Measurements from ENCODE around the gene ZNF778. TPM values are rescaled to one million over a fixed set of nuclear protein-coding genes. Genes with fewer than 3 reads are reported as not detected.
"Not testable (repeated sequence)": the region's sequence is repeated elsewhere in the genome, so short reads cannot be mapped to it uniquely, and the experiment has no call there.

ZNF778 gene
- total RNA-seq, 1 experiment from 2014 or later, result 16.4 TPM

DNA sequence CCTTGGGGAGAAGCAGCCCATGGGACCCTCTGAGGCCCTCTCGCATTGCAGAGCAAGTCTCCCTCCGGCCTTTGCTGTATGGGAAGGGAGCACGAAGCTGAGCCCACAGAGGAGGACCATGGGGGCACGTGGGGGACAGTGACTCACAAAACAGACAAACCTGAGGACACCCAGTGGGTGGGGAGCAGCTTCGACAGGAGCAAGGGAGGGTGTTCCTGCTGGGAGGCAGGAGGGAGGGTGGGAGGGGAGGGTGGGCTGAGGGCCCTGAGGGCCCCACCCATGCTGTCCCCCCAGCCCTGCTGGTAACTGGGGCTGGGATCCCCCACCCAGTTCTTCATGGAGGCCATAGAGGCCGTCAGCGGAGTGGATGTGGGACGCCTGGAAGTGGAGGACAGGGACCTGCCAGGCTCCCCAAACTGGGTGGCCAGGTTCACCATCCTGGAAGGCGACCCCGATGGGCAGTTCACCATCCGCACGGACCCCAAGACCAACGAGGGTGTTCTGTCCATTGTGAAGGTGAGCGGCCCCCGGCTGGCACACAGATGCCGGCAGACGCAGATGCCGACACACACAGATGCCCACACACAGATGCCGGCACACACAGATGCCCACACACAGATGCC is 29.6 kb upstream of the ZNF778 start:
- no peak overlapping the region for H3K27ac Mint-ChIP-seq

DNA sequence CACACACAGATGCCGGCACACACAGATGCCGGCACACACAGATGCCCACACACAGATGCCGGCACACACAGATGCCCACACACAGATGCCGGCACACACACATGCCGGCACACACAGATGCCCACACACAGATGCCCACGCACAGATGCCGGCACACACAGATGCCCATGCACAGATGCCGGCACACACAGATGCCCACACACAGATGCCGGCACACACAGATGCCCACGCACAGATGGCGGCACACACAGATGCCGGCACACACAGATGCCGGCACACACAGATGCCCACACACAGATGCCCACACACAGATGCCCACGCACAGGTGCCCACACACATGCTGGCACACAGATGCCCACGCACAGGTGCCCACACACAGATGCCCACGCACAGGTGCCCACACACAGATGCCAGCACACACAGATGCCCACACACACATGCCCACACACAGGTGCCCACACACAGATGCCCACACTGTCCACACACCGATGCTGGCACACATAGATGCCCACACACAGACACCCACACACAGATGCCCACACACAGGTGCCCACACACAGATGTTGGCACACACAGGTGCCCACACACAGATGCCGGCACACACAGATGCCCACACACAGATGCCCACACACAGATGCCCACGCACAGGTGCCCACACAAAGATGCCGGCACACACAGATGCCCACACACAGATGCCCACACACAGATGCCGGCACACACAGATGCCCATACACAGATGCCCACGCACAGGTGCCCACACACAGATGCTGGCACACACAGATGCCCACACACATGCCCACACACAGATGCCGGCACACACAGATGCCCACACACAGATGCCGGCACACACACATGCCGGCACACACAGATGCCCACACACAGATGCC is 28.8 kb upstream of the ZNF778 start:
- not testable (repeated sequence) for H3K27ac Mint-ChIP-seq; H3K9me3 Mint-ChIP-seq; H2AK5ac ChIP-seq (ENCODE audit: insufficient read length, low read length); H3K23me2 ChIP-seq (ENCODE audit: insufficient read length, low read depth, low read length, poor library complexity, severe bottlenecking); H2AFZ ChIP-seq (ENCODE audit: low read length); H2BK12ac ChIP-seq (ENCODE audit: insufficient read length, low read depth, low read length); H4K91ac ChIP-seq (ENCODE audit: insufficient read length, low read depth, low read length); H3K9me3 ChIP-seq (ENCODE audit: control insufficient read depth, low read depth, low read length); H2BK5ac ChIP-seq (ENCODE audit: insufficient read length, low read length); H3K4me3 Mint-ChIP-seq; DNase-seq; H2BK20ac ChIP-seq (ENCODE audit: low read depth, low read length, poor library complexity, severe bottlenecking); H3K23ac ChIP-seq (ENCODE audit: insufficient read length, low read depth, low read length); H4K5ac ChIP-seq (ENCODE audit: insufficient read length, low read depth, low read length); H3K9ac ChIP-seq (ENCODE audit: extremely low read depth, insufficient read length, low read length); H3K79me2 ChIP-seq (ENCODE audit: insufficient read depth, low read length); H3K36me3 Mint-ChIP-seq (ENCODE audit: insufficient read depth in 1 of 3, low read depth in 3 of 3); H4K20me1 ChIP-seq (ENCODE audit: control insufficient read depth, insufficient read depth, insufficient read length); H2BK120ac ChIP-seq (ENCODE audit: low read depth, low read length, poor library complexity, severe bottlenecking); H3T11ph ChIP-seq (ENCODE audit: low read length); H3K27ac ChIP-seq (ENCODE audit: insufficient read length, low read depth, low read length); H3K4me1 Mint-ChIP-seq; H2BK15ac ChIP-seq (ENCODE audit: low read depth, low read length); H3K27me3 ChIP-seq (ENCODE audit: insufficient read depth, low read length); H3K4ac ChIP-seq (ENCODE audit: low read depth, low read length); H3K56ac ChIP-seq (ENCODE audit: insufficient read length, low read depth, low read length); H3K4me1 ChIP-seq (ENCODE audit: insufficient read depth, low read length); H4K8ac ChIP-seq (replicated peaks; ENCODE audit: insufficient read length, low read depth, low read length); H3K79me1 ChIP-seq (ENCODE audit: insufficient read depth, low read depth, low read length, poor library complexity, severe bottlenecking); H3K18ac ChIP-seq (ENCODE audit: insufficient read length, low read depth, low read length); H3K4me2 ChIP-seq (ENCODE audit: insufficient read depth, insufficient read length, low read length); H3K14ac ChIP-seq (ENCODE audit: insufficient read depth, low read length)
- WGBS (ENCODE audit: extremely low coverage, insufficient read length, low lambda C conversion rate), result no CpG with 5 or more reads among the region's 25 CpGs
- H3K27me3 Mint-ChIP-seq (ENCODE audit: low read depth), result peaks cover 28% of the 10 kb centered on the region

More for the DNA sequence above, 29.6 kb upstream of the ZNF778 start:
- no peaks in the 10 kb centered on the region for H3K4me1 Mint-ChIP-seq
- no CpG with 5 or more reads among the region's 19 CpGs for WGBS (ENCODE audit: extremely low coverage, insufficient read length, low lambda C conversion rate)
- Histone ChIP-seq H2BK15ac (ENCODE audit: low read depth, low read length) (no peak overlapping the region), H3K4ac (ENCODE audit: low read depth, low read length) (no peak overlapping the region), H3K9me3 (ENCODE audit: control insufficient read depth, low read depth, low read length) (no peaks in the 10 kb centered on the region), H3T11ph (ENCODE audit: low read length) (no peak overlapping the region), H4K91ac (ENCODE audit: insufficient read length, low read depth, low read length) (no peak overlapping the region), H3K23ac (ENCODE audit: insufficient read length, low read depth, low read length) (no peak overlapping the region), H3K27me3 (ENCODE audit: insufficient read depth, low read length) (no peaks in the 10 kb centered on the region; the same call in 1 of the 2 replicates), H3K79me2 (ENCODE audit: insufficient read depth, low read length) (no peaks in the 10 kb centered on the region), H3K4me1 (ENCODE audit: insufficient read depth, low read length) (no peaks in the 10 kb centered on the region), H3K18ac (ENCODE audit: insufficient read length, low read depth, low read length) (no peak overlapping the region), H3K23me2 (ENCODE audit: insufficient read length, low read depth, low read length, poor library complexity, severe bottlenecking) (peaks cover 5% of the 10 kb centered on the region), H4K8ac (replicated peaks; ENCODE audit: insufficient read length, low read depth, low read length) (no peak overlapping the region), H3K14ac (ENCODE audit: insufficient read depth, low read length) (no peak overlapping the region), H2BK120ac (ENCODE audit: low read depth, low read length, poor library complexity, severe bottlenecking) (no peak overlapping the region), H2BK20ac (ENCODE audit: low read depth, low read length, poor library complexity, severe bottlenecking) (no peak overlapping the region), H3K27ac (ENCODE audit: insufficient read length, low read depth, low read length) (no peak overlapping the region), H4K5ac (ENCODE audit: insufficient read length, low read depth, low read length) (no peak overlapping the region), H2BK5ac (ENCODE audit: insufficient read length, low read length) (no peak overlapping the region), H2AFZ (ENCODE audit: low read length) (no peak overlapping the region), H3K4me2 (ENCODE audit: insufficient read depth, insufficient read length, low read length) (no peak overlapping the region), H3K79me1 (ENCODE audit: insufficient read depth, low read depth, low read length, poor library complexity, severe bottlenecking) (no peaks in the 10 kb centered on the region), H2BK12ac (ENCODE audit: insufficient read length, low read depth, low read length) (no peak overlapping the region), H3K56ac (ENCODE audit: insufficient read length, low read depth, low read length) (no peak overlapping the region), H3K9ac (ENCODE audit: extremely low read depth, insufficient read length, low read length) (no peak overlapping the region), H4K20me1 (ENCODE audit: control insufficient read depth, insufficient read depth, insufficient read length) (no peaks in the 10 kb centered on the region), H2AK5ac (ENCODE audit: insufficient read length, low read length) (no peak overlapping the region)
- no peak for DNase-seq
- peaks cover 5% of the 10 kb centered on the region in 2 experiments; a peak in 2 of 5 replicates for H3K9me3 Mint-ChIP-seq
- H3K27me3 Mint-ChIP-seq (ENCODE audit: low read depth), result peaks cover 34% of the 10 kb centered on the region
- TF ChIP-seq, protein P1, sequence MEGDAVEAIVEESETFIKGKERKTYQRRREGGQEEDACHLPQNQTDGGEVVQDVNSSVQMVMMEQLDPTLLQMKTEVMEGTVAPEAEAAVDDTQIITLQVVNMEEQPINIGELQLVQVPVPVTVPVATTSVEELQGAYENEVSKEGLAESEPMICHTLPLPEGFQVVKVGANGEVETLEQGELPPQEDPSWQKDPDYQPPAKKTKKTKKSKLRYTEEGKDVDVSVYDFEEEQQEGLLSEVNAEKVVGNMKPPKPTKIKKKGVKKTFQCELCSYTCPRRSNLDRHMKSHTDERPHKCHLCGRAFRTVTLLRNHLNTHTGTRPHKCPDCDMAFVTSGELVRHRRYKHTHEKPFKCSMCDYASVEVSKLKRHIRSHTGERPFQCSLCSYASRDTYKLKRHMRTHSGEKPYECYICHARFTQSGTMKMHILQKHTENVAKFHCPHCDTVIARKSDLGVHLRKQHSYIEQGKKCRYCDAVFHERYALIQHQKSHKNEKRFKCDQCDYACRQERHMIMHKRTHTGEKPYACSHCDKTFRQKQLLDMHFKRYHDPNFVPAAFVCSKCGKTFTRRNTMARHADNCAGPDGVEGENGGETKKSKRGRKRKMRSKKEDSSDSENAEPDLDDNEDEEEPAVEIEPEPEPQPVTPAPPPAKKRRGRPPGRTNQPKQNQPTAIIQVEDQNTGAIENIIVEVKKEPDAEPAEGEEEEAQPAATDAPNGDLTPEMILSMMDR (conservative IDR thresholded peaks at IDR 0.05), result no peak
- no peak overlapping the region for H3K4me3 Mint-ChIP-seq
- H3K36me3 Mint-ChIP-seq (ENCODE audit: insufficient read depth in 1 of 3, low read depth in 3 of 3), result no peaks in the 10 kb centered on the region
